Muscle layer of duodenum (tissue), 2 donors: ENCODE data around the gene GUCY1A2.

ENCODE experiments used
- H3K27ac ChIP-seq: one replicate; pipeline ENCODE4 v1.7.0; 2013; ENCODE audit warnings: mild to moderate bottlenecking, low read length
- H3K27me3 ChIP-seq: one replicate; pipeline ENCODE4 v1.7.0; 2013; ENCODE audit warnings: low read depth, mild to moderate bottlenecking, control low read depth, low read length
- H3K36me3 ChIP-seq, 2 donors: one replicate each; pipeline ENCODE4 v1.7.0; 2013; ENCODE audit warnings: low read length in 2 of 2, control low read depth in 1 of 2, mild to moderate bottlenecking in 1 of 2; ENCODE audit not compliant: insufficient read depth in 2 of 2, control insufficient read depth in 1 of 2
- H3K4me1 ChIP-seq, 2 donors: one replicate each; pipeline ENCODE4 v1.7.0; 2013; ENCODE audit warnings: low read length in 2 of 2, mild to moderate bottlenecking in 2 of 2, control low read depth in 1 of 2, moderate library complexity in 1 of 2; ENCODE audit not compliant: insufficient read depth in 2 of 2, control insufficient read depth in 1 of 2
- H3K4me3 ChIP-seq, 2 donors: one replicate each; pipeline ENCODE4 v1.7.0; 2013; ENCODE audit warnings: low read length in 2 of 2, low read depth in 1 of 2, mild to moderate bottlenecking in 1 of 2
- H3K9me3 ChIP-seq, 2 donors: one replicate each; pipeline ENCODE4 v1.7.0; 2013; ENCODE audit warnings: low read length in 2 of 2, control low read depth in 1 of 2, mild to moderate bottlenecking in 1 of 2; ENCODE audit not compliant: control insufficient read depth in 1 of 2
- donor health status: healthy.

Gene GUCY1A2

DNA sequence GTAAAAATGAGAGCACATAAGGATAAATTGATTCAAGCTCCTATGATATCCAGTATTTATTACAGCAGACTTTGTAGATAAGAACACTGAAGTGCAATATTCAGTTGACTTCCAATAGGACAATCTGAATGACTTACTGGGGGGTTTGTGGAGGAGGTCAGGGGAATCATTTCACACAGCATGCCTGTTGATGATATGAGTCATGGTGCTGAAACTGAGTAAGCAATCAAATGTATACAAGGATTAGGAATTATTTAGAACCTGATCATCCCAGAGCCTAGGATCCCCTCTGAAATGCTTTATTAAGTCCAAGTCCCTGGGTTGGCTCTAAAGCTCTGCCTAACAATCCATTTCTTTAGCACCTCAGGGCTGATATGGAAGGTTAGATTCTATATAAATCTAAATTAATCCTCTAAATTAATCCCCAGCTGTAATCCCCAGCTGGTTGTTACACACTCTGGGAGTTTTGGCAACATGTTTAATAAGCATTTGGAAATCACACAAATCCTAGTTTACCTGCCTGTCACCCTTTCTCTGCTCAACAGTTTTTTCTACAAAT, 326.4 kb downstream of the GUCY1A2 start:
- Histone ChIP-seq H3K27me3 (no peaks in the 10 kb centered on the region), H3K4me1 (no peaks in the 10 kb centered on the region), H3K9me3 (no peaks in the 10 kb centered on the region), H3K27ac (no peak overlapping the region), H3K4me3 (no peak overlapping the region), H3K36me3 (no peaks in the 10 kb centered on the region)

DNA sequence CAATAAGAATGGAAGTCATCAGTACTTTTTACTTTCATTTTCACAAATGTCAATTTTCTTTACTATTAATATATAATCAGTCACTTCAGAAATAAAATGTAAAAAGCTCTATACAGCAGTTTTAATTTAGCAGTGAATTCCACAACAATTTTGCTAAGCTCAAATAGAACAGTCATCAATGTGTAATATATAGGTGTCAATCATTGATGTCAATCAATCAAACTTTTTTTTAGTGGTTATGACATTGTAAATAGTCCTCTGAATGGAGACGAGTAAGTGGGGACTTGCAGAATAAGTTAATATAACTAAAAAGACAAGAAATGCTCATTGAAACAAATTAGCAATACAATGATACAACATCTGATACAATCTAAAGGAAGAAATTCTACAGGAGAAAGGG, 327.4 kb downstream of the GUCY1A2 start:
- no peaks in the 10 kb centered on the region for H3K36me3 ChIP-seq
- no peaks in the 10 kb centered on the region for H3K4me1 ChIP-seq
- H3K27me3 ChIP-seq: no peaks in the 10 kb centered on the region
- no peaks in the 10 kb centered on the region for H3K9me3 ChIP-seq
- H3K27ac ChIP-seq: no peak overlapping the region
- H3K4me3 ChIP-seq: no peak overlapping the region

DNA sequence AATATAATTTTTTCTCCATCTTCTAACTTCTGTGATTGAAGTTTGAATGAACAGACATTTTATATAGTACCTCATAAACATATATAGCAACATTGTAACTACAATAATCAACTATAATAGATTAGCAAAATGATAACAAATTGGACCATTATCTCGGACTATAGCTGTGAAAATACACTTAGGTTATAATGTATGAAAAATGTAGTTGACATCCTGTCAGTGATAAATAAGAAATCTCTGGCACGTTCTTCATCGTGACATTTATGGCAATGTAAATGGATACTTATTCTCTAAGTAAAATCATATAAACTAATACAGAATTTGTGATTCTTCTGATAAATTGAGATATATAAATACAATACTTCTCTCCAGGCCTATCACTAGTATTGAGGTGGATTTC, 333.3 kb downstream of the GUCY1A2 start:
- H3K27ac ChIP-seq: no peak overlapping the region
- no peaks in the 10 kb centered on the region for H3K4me1 ChIP-seq
- no peak overlapping the region for H3K4me3 ChIP-seq
- no peaks in the 10 kb centered on the region for H3K27me3 ChIP-seq
- no peaks in the 10 kb centered on the region for H3K36me3 ChIP-seq
- H3K9me3 ChIP-seq: no peaks in the 10 kb centered on the region

DNA sequence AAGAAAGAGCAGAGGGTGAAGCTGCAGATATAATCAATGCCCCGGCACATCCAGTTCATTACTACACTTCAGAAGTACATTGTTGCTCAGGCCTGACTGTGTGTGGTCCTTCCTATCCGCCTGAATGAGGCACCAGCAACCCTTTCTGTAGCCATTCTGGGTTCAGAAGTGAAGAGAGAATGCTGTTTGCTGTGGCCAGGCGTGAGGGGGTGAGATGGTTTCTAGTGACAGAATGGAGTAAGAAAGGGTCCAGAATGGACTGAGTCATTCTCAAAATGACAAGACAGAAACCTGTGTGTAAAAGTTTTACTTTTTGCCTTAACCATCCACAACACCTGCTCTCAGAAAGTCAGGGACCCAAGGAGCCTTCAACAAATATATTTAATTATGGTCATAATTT, 334.8 kb downstream of the GUCY1A2 start:
- Histone ChIP-seq H3K27me3 (no peaks in the 10 kb centered on the region), H3K4me3 (no peak overlapping the region), H3K4me1 (no peaks in the 10 kb centered on the region), H3K9me3 (no peaks in the 10 kb centered on the region), H3K27ac (no peak overlapping the region), H3K36me3 (no peaks in the 10 kb centered on the region)

DNA sequence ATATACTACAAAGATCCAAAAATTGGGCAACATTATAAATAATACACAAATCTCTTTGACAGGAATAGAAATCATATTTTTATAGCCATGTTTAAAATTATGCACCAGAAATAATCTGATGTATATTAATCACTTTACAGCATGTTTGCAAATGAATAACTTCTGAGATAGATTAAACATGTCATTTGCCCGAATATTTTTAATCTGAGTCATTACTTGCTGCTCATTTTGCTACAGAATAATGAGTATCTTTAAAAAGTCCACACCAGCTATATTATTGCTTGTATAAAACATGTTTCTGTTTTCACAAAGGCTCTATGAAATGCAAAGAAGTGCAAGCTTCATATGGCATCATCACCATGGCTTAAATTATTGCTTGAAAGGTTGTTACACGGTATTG, 336.8 kb downstream of the GUCY1A2 start:
- Histone ChIP-seq H3K27ac (no peak overlapping the region), H3K4me1 (no peaks in the 10 kb centered on the region), H3K9me3 (no peaks in the 10 kb centered on the region), H3K4me3 (no peak overlapping the region), H3K27me3 (no peaks in the 10 kb centered on the region), H3K36me3 (no peaks in the 10 kb centered on the region)

DNA sequence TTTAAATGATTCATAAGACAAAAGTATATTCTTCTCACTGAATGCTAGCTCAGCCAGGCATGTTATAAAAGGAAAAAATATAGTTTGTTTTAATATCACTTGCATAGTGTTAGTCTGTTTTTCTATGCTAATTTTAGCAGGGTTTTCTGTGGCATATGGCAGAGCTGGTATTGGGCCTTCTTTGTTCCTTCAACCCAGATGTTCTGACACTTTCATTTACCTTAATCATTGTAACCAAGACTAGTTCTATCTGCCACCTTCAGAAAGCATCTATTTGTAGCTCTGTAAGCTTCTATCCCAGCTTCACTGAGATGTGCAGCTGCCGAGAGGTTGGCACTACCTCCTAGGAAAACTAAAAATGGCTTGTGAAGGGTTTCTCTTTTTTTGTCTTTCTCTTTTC, 338.7 kb downstream of the GUCY1A2 start:
- Histone ChIP-seq H3K27me3 (no peaks in the 10 kb centered on the region), H3K27ac (no peak overlapping the region), H3K4me1 (no peaks in the 10 kb centered on the region), H3K9me3 (no peaks in the 10 kb centered on the region), H3K4me3 (no peak overlapping the region), H3K36me3 (no peaks in the 10 kb centered on the region)

DNA sequence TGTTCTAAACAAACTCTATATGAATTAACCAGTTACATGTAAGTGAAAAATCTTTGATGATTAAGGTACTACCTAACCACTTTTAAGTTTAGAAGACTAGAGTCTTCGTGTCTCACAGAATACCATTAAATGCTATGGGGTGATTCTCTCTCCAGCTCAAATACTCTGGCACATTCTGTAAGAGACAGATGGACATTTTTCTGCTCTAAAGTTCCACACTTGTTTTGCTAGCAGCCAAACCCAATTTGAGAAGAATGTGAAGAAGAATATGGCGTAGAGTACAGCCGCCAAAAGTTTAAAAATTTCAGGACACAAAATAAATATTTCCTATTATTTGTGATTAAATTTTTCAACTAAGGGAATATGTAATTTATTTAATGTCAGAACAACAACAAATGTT, 339.1 kb downstream of the GUCY1A2 start:
- Histone ChIP-seq H3K27me3 (no peaks in the 10 kb centered on the region), H3K9me3 (no peaks in the 10 kb centered on the region), H3K36me3 (no peaks in the 10 kb centered on the region), H3K4me1 (no peaks in the 10 kb centered on the region), H3K4me3 (no peak overlapping the region), H3K27ac (no peak overlapping the region)

DNA sequence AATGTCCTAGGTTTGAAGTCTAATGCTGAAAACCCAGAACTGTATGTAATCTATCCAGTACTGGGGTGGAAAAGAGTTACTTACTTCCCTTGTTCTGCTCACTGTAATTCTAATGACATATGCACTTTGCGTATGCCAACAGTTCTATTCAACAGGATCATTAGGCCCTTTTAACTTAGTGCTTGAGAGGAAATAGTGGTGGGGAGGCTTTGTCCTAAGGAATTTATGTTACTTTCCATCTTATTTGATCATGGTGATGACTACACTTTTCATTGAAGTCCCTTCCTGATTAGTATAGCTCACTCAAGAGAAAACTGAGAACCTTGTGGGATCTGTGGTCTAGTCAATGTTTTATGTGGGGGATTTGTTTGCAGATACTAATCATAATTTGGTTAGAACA, 348.2 kb downstream of the GUCY1A2 start:
- Histone ChIP-seq H3K4me1 (no peaks in the 10 kb centered on the region), H3K27ac (no peak overlapping the region), H3K27me3 (no peaks in the 10 kb centered on the region), H3K9me3 (no peaks in the 10 kb centered on the region), H3K36me3 (no peaks in the 10 kb centered on the region), H3K4me3 (no peak overlapping the region)

DNA sequence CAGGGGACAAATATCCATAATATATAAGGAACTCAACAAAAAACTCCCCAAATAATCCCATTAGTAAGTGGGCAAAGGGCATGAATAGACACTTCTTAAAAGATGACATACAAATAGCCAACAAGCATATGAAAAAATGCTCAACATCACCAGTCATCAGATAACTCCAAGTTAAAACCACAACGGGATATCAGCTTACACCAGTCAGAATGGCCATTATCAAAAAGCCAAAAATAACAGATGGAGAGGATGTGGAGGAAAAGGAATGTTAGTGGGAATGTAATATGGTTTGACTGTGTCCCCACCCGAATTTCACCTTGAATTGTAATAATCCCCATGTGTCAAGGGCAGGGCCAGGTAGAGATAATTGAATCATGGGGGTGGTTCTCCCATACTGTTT, 350.1 kb downstream of the GUCY1A2 start:
- Histone ChIP-seq H3K36me3 (no peaks in the 10 kb centered on the region), H3K4me1 (no peaks in the 10 kb centered on the region), H3K9me3 (no peaks in the 10 kb centered on the region), H3K27me3 (no peaks in the 10 kb centered on the region), H3K27ac (no peak overlapping the region), H3K4me3 (no peak overlapping the region)

DNA sequence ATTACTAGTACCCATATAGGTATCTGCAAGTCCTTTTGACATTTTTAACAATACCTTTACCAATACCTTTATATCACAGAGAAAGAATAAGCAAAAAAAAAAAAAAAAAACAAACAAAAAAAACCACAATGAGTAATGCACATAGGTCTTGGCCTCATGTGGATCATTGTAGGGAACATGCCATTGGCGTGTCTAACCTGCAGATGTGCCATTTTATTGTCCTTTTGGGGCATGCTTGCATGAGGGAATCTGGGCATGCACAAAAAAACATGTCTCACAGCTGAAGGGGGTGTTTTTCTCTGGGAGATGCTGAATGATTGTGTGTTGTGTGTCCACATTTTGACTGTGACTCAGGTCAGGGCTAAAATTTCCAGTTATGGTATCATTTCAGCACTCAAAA, 361.6 kb downstream of the GUCY1A2 start:
- peaks cover 0 to 3% of the 10 kb centered on the region in 2 donors for H3K9me3 ChIP-seq
- no peak overlapping the region for H3K4me3 ChIP-seq
- no peak overlapping the region for H3K27ac ChIP-seq
- no peaks in the 10 kb centered on the region for H3K36me3 ChIP-seq
- no peaks in the 10 kb centered on the region for H3K27me3 ChIP-seq
- no peaks in the 10 kb centered on the region for H3K4me1 ChIP-seq

DNA sequence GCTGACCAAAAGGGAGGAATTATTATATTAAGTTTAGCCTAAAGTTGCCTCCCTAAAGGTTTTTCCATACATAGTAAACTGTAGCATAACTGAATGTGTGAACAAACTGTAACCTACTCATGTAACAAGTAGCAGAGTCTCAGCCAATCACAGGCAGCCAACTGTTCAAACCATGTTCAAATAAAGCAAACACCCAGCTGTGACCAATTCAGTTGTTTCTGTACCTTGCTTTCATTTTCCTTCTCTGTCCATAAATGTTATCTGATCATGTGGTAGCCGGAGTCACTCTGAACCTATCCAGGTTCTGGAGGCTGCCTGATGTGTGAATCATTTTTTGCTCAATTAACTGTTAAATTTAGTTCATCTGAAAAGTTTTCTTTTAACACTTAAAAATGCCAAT, 373.5 kb downstream of the GUCY1A2 start:
- no peaks in the 10 kb centered on the region for H3K4me1 ChIP-seq
- H3K36me3 ChIP-seq: no peaks in the 10 kb centered on the region
- peaks cover 0 to 5% of the 10 kb centered on the region in 2 donors for H3K9me3 ChIP-seq
- H3K27ac ChIP-seq: no peak overlapping the region
- no peaks in the 10 kb centered on the region for H3K27me3 ChIP-seq
- H3K4me3 ChIP-seq: no peak overlapping the region

DNA sequence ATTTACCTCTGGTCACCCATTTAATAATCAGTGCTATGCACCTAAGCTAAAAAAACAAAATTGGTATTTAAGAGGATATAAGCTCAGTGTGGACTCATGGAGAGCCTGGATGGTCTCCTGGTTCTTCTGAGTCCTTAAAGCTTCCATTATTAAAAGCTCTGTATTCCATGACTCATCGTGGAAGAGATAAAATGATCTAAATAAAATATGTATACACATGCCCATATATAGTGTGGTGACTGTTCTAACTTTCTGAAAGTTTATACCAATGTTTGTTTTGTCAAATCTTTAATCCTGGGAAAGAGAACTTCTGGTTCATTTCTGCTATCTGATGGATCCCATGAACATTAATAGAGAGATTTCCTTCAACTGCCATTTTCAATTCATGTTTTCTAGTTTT, 375.9 kb downstream of the GUCY1A2 start:
- H3K4me3 ChIP-seq: no peak overlapping the region
- H3K4me1 ChIP-seq: no peaks in the 10 kb centered on the region
- no peak overlapping the region for H3K27ac ChIP-seq
- H3K27me3 ChIP-seq: no peaks in the 10 kb centered on the region
- no peaks in the 10 kb centered on the region for H3K36me3 ChIP-seq
- peaks cover 0 to 7% of the 10 kb centered on the region in 2 donors for H3K9me3 ChIP-seq
